ENCODE results near the gene DIAPH2.

DNA sequence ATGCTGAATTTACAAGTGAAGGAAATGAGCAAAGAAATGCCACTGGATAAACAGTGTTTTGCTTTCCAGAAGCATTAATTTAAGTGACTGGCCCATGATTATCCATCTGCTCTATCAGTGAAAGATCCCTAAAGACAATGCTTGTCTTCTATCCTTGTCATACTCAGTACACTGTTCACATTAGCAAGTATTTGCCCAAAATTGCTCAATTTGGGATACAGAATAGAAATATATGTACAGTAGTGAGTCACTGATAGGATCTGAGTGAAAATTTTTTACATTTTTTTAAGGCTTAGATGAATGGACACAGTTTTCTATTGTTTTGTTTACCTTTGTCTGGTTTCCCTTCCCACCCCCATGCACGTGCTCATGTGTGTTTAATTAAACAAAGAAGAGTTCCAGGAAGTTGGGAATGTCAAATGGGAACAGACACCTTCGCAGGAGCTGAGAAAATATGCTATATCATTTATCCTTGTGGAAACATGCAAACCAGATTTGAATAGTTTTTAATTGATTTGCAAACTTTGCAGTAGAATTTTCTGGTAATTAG, 855.4 kb downstream of the DIAPH2 start:
- no peak for TF ChIP-seq EZH2phosphoT487 (IDR thresholded peaks at IDR 0.05; ENCODE audit: insufficient read depth, low read depth)
- TF ChIP-seq EZH2 (IDR thresholded peaks at IDR 0.05; ENCODE audit: insufficient read depth, poor library complexity, severe bottlenecking), result no peak

All from GM23248 (cell line).